HG03354 (cell line): ENCODE measurements around the gene NCF4.

Experiments
- ATAC-seq: cut with Tn5 transposase; IDR thresholded peaks from one replicate; pipeline ENCODE4 v1.9.1; 2021; ENCODE audit warnings: mild to moderate bottlenecking; ENCODE audit not compliant: unreplicated experiment, poor library complexity, severe bottlenecking

Gene NCF4

GRCh38 chr22:36912694-36913426 is 52.1 kb downstream of the NCF4 start:
- no peak for ATAC-seq

- no peak for ATAC-seq
Observed at GRCh38 chr22:36913427-36914389, 52.9 kb downstream of the NCF4 start, which contains the start of gene CSF2RB. Gene CSF2RB, plus strand, starts transcription at chr22:36913628. Its CDS starts 8,580 bp downstream, at chr22:36922208.

- ATAC-seq = no peak
Observed at GRCh38 chr22:36914390-36914752, 53.6 kb downstream of the NCF4 start.

- ATAC-seq = no peak
Observed at GRCh38 chr22:36916034-36916433, 55.2 kb downstream of the NCF4 start.

GRCh38 chr22:36918586-36919284 is 57.9 kb downstream of the NCF4 start:
- no peak for ATAC-seq

- ATAC-seq = no peak
Observed at GRCh38 chr22:36921309-36922104, 60.7 kb downstream of the NCF4 start.

- ATAC-seq = no peak
Observed at GRCh38 chr22:36922105-36922608, 61.4 kb downstream of the NCF4 start.

- ATAC-seq = no peak
Observed at GRCh38 chr22:36922711-36923110, 61.9 kb downstream of the NCF4 start.

GRCh38 chr22:36923131-36923788 is 62.5 kb downstream of the NCF4 start:
- ATAC-seq = no peak

- ATAC-seq = no peak
Observed at GRCh38 chr22:36924151-36924698, 63.4 kb downstream of the NCF4 start.

GRCh38 chr22:36925388-36926290 is 64.8 kb downstream of the NCF4 start:
- no peak for ATAC-seq

- ATAC-seq = no peak
Observed at GRCh38 chr22:36926309-36926708, 65.5 kb downstream of the NCF4 start.

- no peak for ATAC-seq
Observed at GRCh38 chr22:36926721-36927435, 66.1 kb downstream of the NCF4 start.
